Measurements from ENCODE around the gene KCND3. TPM values are rescaled to one million over a fixed set of nuclear protein-coding genes. Genes with fewer than 3 reads are reported as not detected.

Gene KCND3
- total RNA-seq, 4 donors from 2014 or later = 2.4 to 6.0 (median 3.9) TPM

GRCh38 chr1:112001436-112001835, 12.0 kb upstream of the KCND3 start:
- no peak for TF ChIP-seq POLR2A (IDR thresholded peaks at IDR 0.05)
- TF ChIP-seq, protein P1, sequence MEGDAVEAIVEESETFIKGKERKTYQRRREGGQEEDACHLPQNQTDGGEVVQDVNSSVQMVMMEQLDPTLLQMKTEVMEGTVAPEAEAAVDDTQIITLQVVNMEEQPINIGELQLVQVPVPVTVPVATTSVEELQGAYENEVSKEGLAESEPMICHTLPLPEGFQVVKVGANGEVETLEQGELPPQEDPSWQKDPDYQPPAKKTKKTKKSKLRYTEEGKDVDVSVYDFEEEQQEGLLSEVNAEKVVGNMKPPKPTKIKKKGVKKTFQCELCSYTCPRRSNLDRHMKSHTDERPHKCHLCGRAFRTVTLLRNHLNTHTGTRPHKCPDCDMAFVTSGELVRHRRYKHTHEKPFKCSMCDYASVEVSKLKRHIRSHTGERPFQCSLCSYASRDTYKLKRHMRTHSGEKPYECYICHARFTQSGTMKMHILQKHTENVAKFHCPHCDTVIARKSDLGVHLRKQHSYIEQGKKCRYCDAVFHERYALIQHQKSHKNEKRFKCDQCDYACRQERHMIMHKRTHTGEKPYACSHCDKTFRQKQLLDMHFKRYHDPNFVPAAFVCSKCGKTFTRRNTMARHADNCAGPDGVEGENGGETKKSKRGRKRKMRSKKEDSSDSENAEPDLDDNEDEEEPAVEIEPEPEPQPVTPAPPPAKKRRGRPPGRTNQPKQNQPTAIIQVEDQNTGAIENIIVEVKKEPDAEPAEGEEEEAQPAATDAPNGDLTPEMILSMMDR (IDR thresholded peaks at IDR 0.05) = no peak
- intact Hi-C loops (cut with DNase I) = no loop called here
- Histone ChIP-seq H3K4me1 (no peaks in the 10 kb centered on the region), H3K36me3 (no peaks in the 10 kb centered on the region), H3K9me3 (no peaks in the 10 kb centered on the region), H3K27me3 (peaks cover 0 to 37% (median 0%) of the 10 kb centered on the region in 4 donors), H3K4me3 (no peak overlapping the region), H3K27ac (no peak overlapping the region)
- DNase-seq = no peak
- WGBS, 2 donors = 25 to 63% methylated on average over 1 to 2 of the region's 2 CpGs

DNA sequence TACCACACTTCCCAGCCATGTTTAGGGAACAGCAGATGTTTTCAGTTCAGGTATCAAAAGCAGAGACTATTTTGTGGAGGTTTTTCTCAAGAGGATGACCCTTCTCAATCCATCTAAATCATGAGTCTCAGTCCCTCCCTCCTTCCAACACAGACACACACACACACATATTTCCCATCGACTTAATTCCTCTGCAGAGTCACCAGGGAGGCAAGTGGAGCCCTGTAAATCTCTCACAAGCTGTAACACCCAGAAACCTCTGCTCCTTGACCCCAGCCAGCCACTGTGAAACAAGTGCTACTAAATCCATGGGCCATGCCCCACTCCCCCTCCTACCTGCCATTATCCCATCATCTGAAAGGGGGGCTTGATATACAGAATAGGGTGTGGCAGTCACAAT, 10.6 kb upstream of the KCND3 start:
- TF ChIP-seq, protein P1 (IDR thresholded peaks at IDR 0.05) = no peak
- no peak for TF ChIP-seq POLR2A (IDR thresholded peaks at IDR 0.05)
- no peak for DNase-seq
- Histone ChIP-seq H3K27ac (no peak overlapping the region), H3K36me3 (no peaks in the 10 kb centered on the region), H3K27me3 (peaks cover 0 to 48% (median 0%) of the 10 kb centered on the region in 4 donors), H3K4me1 (no peaks in the 10 kb centered on the region), H3K9me3 (no peaks in the 10 kb centered on the region), H3K4me3 (no peak overlapping the region)
- intact Hi-C loops (cut with DNase I) = no loop called here
- 25 to 38% methylated on average over 1 of the region's 1 CpG for WGBS, 2 donors

DNA sequence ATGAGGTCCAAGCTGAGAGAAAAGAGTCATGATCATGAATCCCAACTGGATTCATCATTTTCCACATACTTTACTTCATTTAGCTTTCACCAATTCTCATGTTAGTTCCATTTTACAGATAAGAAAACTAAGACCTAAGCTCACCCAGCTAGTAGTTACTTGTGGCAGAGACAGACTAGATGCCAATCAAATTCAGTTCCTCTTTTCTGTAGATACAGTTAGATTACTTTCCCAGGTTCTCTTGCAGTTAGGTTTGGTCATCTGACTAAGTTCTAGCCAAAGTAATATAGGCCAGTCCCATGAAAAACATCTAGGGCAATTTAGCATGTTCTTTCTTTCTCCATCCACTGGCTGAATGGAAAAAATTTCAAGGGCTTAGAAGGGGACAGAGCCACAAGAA, 8.9 kb upstream of the KCND3 start:
- H3K27ac ChIP-seq = no peak overlapping the region
- intact Hi-C loops (cut with DNase I) = loop anchor here (10.0 kb wide), 1 partner anchor 204 kb away; no protein-coding TSS in a partner anchor
- peaks cover 0 to 42% (median 0%) of the 10 kb centered on the region in 4 donors for H3K27me3 ChIP-seq
- no peaks in the 10 kb centered on the region for H3K9me3 ChIP-seq
- no peaks in the 10 kb centered on the region for H3K36me3 ChIP-seq
- no peaks in the 10 kb centered on the region for H3K4me1 ChIP-seq
- no peak overlapping the region for H3K4me3 ChIP-seq
- TF ChIP-seq, protein P1 (IDR thresholded peaks at IDR 0.05) = no peak
- no peak for TF ChIP-seq POLR2A (IDR thresholded peaks at IDR 0.05)
- DNase-seq = no peak

- Histone ChIP-seq H3K36me3 (no peaks in the 10 kb centered on the region), H3K27me3 (peaks cover 0 to 61% (median 0%) of the 10 kb centered on the region in 4 donors), H3K4me1 (peaks cover 16 to 36% (median 21%) of the 10 kb centered on the region in 3 donors), H3K27ac (no peak overlapping the region), H3K9me3 (no peaks in the 10 kb centered on the region), H3K4me3 (no peak overlapping the region)
- WGBS, 2 donors = 65 to 82% methylated on average over 6 to 10 of the region's 10 CpGs
- intact Hi-C loops (cut with DNase I) = loop anchor here (10.0 kb wide), 1 partner anchor 198 kb away; no protein-coding TSS in a partner anchor
- TF ChIP-seq, protein P1 (IDR thresholded peaks at IDR 0.05) = no peak
- TF ChIP-seq POLR2A (IDR thresholded peaks at IDR 0.05) = no peak
- no peak for DNase-seq
Observed at GRCh38 chr1:111992476-111992875, 3.0 kb upstream of the KCND3 start.

GRCh38 chr1:111990878-111991718, 1.6 kb upstream of the KCND3 start:
- TF ChIP-seq POLR2A (IDR thresholded peaks at IDR 0.05) = no peak
- TF ChIP-seq, protein P1 (IDR thresholded peaks at IDR 0.05) = peak in 4 of 6 experiments; percentile 33 to 45 (median 44)
- DNase-seq = no peak
- 0 to 1% methylated on average over 7 to 12 of the region's 37 CpGs for WGBS, 2 donors
- intact Hi-C loops (cut with DNase I) = loop anchor here (10.0 kb wide), 1 partner anchor 196 kb away; no protein-coding TSS in a partner anchor
- no peaks in the 10 kb centered on the region for H3K36me3 ChIP-seq
- peak overlapping the region; percentile 54 to 82 (median 64) for H3K4me3 ChIP-seq
- H3K9me3 ChIP-seq = no peaks in the 10 kb centered on the region
- peak overlapping the region; percentile 48 to 83 (median 68) for H3K27ac ChIP-seq
- H3K4me1 ChIP-seq = peaks cover 16 to 36% (median 21%) of the 10 kb centered on the region in 3 donors
- peaks cover 0 to 66% (median 0%) of the 10 kb centered on the region in 4 donors for H3K27me3 ChIP-seq
